H1 (cell line): Measurements from ENCODE around the gene SOCS7. TPM values are rescaled to one million over a fixed set of nuclear protein-coding genes. Genes with fewer than 3 reads are reported as not detected.

Experiments used
- CTCF ChIA-PET: fragments of 300-600 bp; sonication (Branson Sonifier 250); formaldehyde crosslinking; loops from one replicate; lab custom pipeline; 2021; ENCODE audit not compliant: partially characterized antibody; lab: Charles Lee
- POLR2A ChIA-PET: fragments of 300-600 bp; sonication (Branson Sonifier 250); formaldehyde crosslinking; loops from one replicate; lab custom pipeline; 2021; ENCODE audit warnings: inconsistent platforms; ENCODE audit not compliant: partially characterized antibody; lab: Charles Lee
- DNase-seq, 2 experiments: peaks; one replicate each; pipeline versions ENCODE4 v3.0.0 to v3.0.0-alpha.2; 2010 to 2022; ENCODE audit warnings: low spot score in 2 of 2, low read depth in 1 of 2, mixed read lengths in 1 of 2
- FAIRE-seq: peaks from 2 replicates; lab custom pipeline; 2011; peaks lifted over from hg19 to GRCh38; lab: Jason Lieb, UNC
- H2AFZ ChIP-seq: 2 replicates; pipeline ENCODE4 v1.8.1; 2012; ENCODE audit warnings: low read length, inconsistent platforms
- H2AK5ac ChIP-seq: 2 replicates; pipeline ENCODE4 v1.6.1; 2013; ENCODE audit warnings: low read depth, low read length
- H2BK120ac ChIP-seq: replicated peaks from 2 replicates; pipeline ENCODE3; 2013; ENCODE audit warnings: low read depth, low read length, inconsistent platforms
- H2BK12ac ChIP-seq: 2 replicates; pipeline ENCODE4 v1.6.1; 2013; ENCODE audit warnings: low read depth, low read length
- H2BK15ac ChIP-seq: 2 replicates; pipeline ENCODE4 v1.6.1; 2013; ENCODE audit warnings: low read length
- H2BK20ac ChIP-seq: 2 replicates; pipeline ENCODE4 v1.6.1; 2013; ENCODE audit warnings: low read length
- H2BK5ac ChIP-seq: 2 replicates; pipeline ENCODE4 v1.6.1; 2013; ENCODE audit warnings: low read depth, low read length
- H3K14ac ChIP-seq: 2 replicates; pipeline ENCODE4 v1.6.1; 2013; ENCODE audit warnings: inconsistent platforms; ENCODE audit not compliant: insufficient read length
- H3K18ac ChIP-seq: 2 replicates; pipeline ENCODE4 v1.6.1; 2013; ENCODE audit warnings: low read length; ENCODE audit errors: extremely low read depth
- H3K23ac ChIP-seq: 2 replicates; pipeline ENCODE4 v1.6.1; 2013; ENCODE audit warnings: inconsistent platforms; ENCODE audit not compliant: insufficient read length
- H3K23me2 ChIP-seq: 2 replicates; pipeline ENCODE4 v1.6.1; 2013; ENCODE audit warnings: low read depth, low read length
- H3K27ac ChIP-seq: 2 replicates; pipeline ENCODE4 v1.6.1; 2011; ENCODE audit warnings: low read depth, low read length, inconsistent platforms
- H3K27me3 ChIP-seq, 4 experiments: replicated peaks in 1 of 4; 1 replicate in 1 of 4; 2 replicates in 3 of 4; pipeline versions ENCODE4 v1.6.1 to v1.8.1; 2011 to 2013; ENCODE audit warnings: low read length in 3 of 4, mild to moderate bottlenecking in 3 of 4, inconsistent platforms in 2 of 4, mixed read lengths in 2 of 4, moderate library complexity in 1 of 4; ENCODE audit not compliant: control insufficient read depth in 3 of 4, insufficient read depth in 3 of 4; ENCODE audit errors: extremely low read depth in 1 of 4
- H3K36me3 ChIP-seq, 4 experiments: 2 replicates each; pipeline versions ENCODE4 v1.6.1 to v1.8.1; 2011 to 2013; ENCODE audit warnings: mild to moderate bottlenecking in 4 of 4, low read length in 3 of 4, moderate library complexity in 2 of 4, control low read depth in 1 of 4, inconsistent platforms in 1 of 4; ENCODE audit not compliant: insufficient read depth in 4 of 4, control insufficient read depth in 2 of 4
- H3K4ac ChIP-seq: replicated peaks from 2 replicates; pipeline ENCODE3; 2013; ENCODE audit warnings: low read length, low read depth, mixed read lengths, inconsistent platforms; ENCODE audit not compliant: insufficient read length
- H3K4me1 ChIP-seq, 4 experiments: replicated peaks in 1 of 4; 1 replicate in 1 of 4; 2 replicates in 3 of 4; pipeline versions ENCODE4 v1.6.1 to v1.8.1; 2011 to 2013; ENCODE audit warnings: low read length in 3 of 4, inconsistent platforms in 2 of 4, mixed read lengths in 1 of 4; ENCODE audit not compliant: insufficient read depth in 4 of 4, control insufficient read depth in 3 of 4
- H3K4me2 ChIP-seq, 2 experiments: 2 replicates each; pipeline versions ENCODE4 v1.6.1 to v1.8.1; 2011 to 2013; ENCODE audit warnings: low read depth in 2 of 2, low read length in 2 of 2, control low read depth in 1 of 2, inconsistent platforms in 1 of 2, mild to moderate bottlenecking in 1 of 2; ENCODE audit not compliant: insufficient read depth in 1 of 2
- H3K4me3 ChIP-seq, 4 experiments: fragments of 200-600, 300-600 bp in 1 of 4; sonication (generic), shearing (Covaris generic), sonication (Bioruptor Twin) in 1 of 4; 2 replicates each; pipeline versions ENCODE4 v1.5.1 to v1.8.1; 2011 to 2016; ENCODE audit warnings: low read length in 4 of 4, low read depth in 3 of 4, control low read depth in 2 of 4, inconsistent platforms in 2 of 4, mild to moderate bottlenecking in 2 of 4, mixed read lengths in 1 of 4, moderate library complexity in 1 of 4; ENCODE audit not compliant: insufficient read depth in 2 of 4; ENCODE audit errors: extremely low read depth in 1 of 4
- H3K56ac ChIP-seq: replicated peaks from 2 replicates; pipeline ENCODE3; 2013; ENCODE audit warnings: low read depth, mild to moderate bottlenecking, mixed read lengths, low read length, inconsistent platforms; ENCODE audit not compliant: insufficient read length
- H3K79me1 ChIP-seq: 2 replicates; pipeline ENCODE4 v1.6.1; 2013; ENCODE audit warnings: low read depth, low read length, control low read depth
- H3K79me2 ChIP-seq, 2 experiments: 2 replicates each; pipeline versions ENCODE4 v1.6.1 to v1.8.1; 2012 to 2013; ENCODE audit warnings: low read length in 2 of 2, mild to moderate bottlenecking in 2 of 2, inconsistent platforms in 1 of 2; ENCODE audit not compliant: insufficient read depth in 2 of 2, control insufficient read depth in 1 of 2
- H3K9ac ChIP-seq, 4 experiments: replicated peaks in 1 of 4; 1 replicate in 1 of 4; 2 replicates in 3 of 4; pipeline versions ENCODE4 v1.6.1 to v1.8.1; 2011 to 2013; ENCODE audit warnings: low read depth in 3 of 4, low read length in 3 of 4, control low read depth in 2 of 4, mild to moderate bottlenecking in 2 of 4, moderate library complexity in 2 of 4, inconsistent platforms in 1 of 4; ENCODE audit errors: extremely low read depth in 1 of 4
- H3K9me3 ChIP-seq, 2 experiments: 2 replicates each; pipeline versions ENCODE4 v1.6.1 to v1.8.1; 2012 to 2013; ENCODE audit warnings: mild to moderate bottlenecking in 2 of 2, moderate library complexity in 2 of 2, control low read depth in 1 of 2, inconsistent platforms in 1 of 2, low read depth in 1 of 2, low read length in 1 of 2, mixed read lengths in 1 of 2; ENCODE audit not compliant: insufficient read depth in 2 of 2
- H4K20me1 ChIP-seq, 2 experiments: replicated peaks in 1 of 2; 2 replicates each; pipeline versions ENCODE3 to v1.8.1; 2011 to 2013; ENCODE audit warnings: inconsistent platforms in 2 of 2, low read length in 2 of 2, mild to moderate bottlenecking in 1 of 2; ENCODE audit not compliant: insufficient read depth in 2 of 2, control insufficient read depth in 1 of 2
- H4K5ac ChIP-seq: 2 replicates; pipeline ENCODE4 v1.6.1; 2013; ENCODE audit warnings: low read length, low read depth, mixed read lengths, inconsistent platforms; ENCODE audit not compliant: insufficient read length
- H4K8ac ChIP-seq: 2 replicates; pipeline ENCODE4 v1.8.0; 2013; ENCODE audit warnings: mild to moderate bottlenecking, moderate library complexity, low read length, inconsistent platforms; ENCODE audit not compliant: insufficient read depth; ENCODE audit errors: extremely low read depth
- H4K91ac ChIP-seq: replicated peaks from 2 replicates; pipeline ENCODE3; 2013; ENCODE audit warnings: low read length, mixed read lengths, inconsistent platforms; ENCODE audit not compliant: insufficient read length
- GABPA ChIP-seq: IDR thresholded peaks from 2 replicates; pipeline ENCODE4 v1.6.1; 2011; ENCODE audit warnings: mild to moderate bottlenecking, low read length, moderate library complexity, borderline replicate concordance; ENCODE audit not compliant: insufficient read depth
- GTF2F1 ChIP-seq: IDR thresholded peaks from 2 replicates; pipeline ENCODE4 v1.6.1; 2012; ENCODE audit warnings: low read depth, low read length, improper control_type of control experiment, borderline replicate concordance
- HDAC6 ChIP-seq: IDR thresholded peaks from one replicate; pipeline ENCODE4 v1.7.1; 2012; ENCODE audit warnings: low read depth, mild to moderate bottlenecking, inconsistent platforms, low read length, moderate library complexity
- MAFK ChIP-seq: IDR thresholded peaks from 2 replicates; pipeline ENCODE4 v1.6.1; 2012; ENCODE audit warnings: low read depth, mild to moderate bottlenecking, improper control_type of control experiment, low read length
- POLR2AphosphoS5 ChIP-seq: IDR thresholded peaks from 2 replicates; pipeline ENCODE4 v1.6.1; 2011; ENCODE audit warnings: low read depth, low read length
- RAD21 ChIP-seq, 2 experiments: IDR thresholded peaks in 1 of 2; conservative IDR thresholded peaks in 1 of 2; 2 replicates each; pipeline ENCODE4 v1.6.1; 2011; ENCODE audit warnings: low read depth in 2 of 2, low read length in 2 of 2, improper control_type of control experiment in 1 of 2, inconsistent platforms in 1 of 2, mild to moderate bottlenecking in 1 of 2, moderate library complexity in 1 of 2
- RFX5 ChIP-seq: IDR thresholded peaks from 2 replicates; pipeline ENCODE4 v1.6.1; 2011; ENCODE audit warnings: low read depth, low read length, improper control_type of control experiment, borderline replicate concordance
- SIN3A ChIP-seq, 2 experiments: IDR thresholded peaks in 1 of 2; conservative IDR thresholded peaks in 1 of 2; 2 replicates each; pipeline ENCODE4 v1.6.1; 2011 to 2012; ENCODE audit warnings: low read length in 2 of 2, improper control_type of control experiment in 1 of 2, low read depth in 1 of 2, mild to moderate bottlenecking in 1 of 2
- SIX5 ChIP-seq: IDR thresholded peaks from 2 replicates; pipeline ENCODE4 v1.6.1; 2011; ENCODE audit warnings: mild to moderate bottlenecking, low read depth, low read length
- TEAD4 ChIP-seq: IDR thresholded peaks from 2 replicates; pipeline ENCODE4 v1.6.1; 2012; ENCODE audit warnings: low read depth, low read length, inconsistent platforms, mixed read lengths
- YY1 ChIP-seq: IDR thresholded peaks from 2 replicates; pipeline ENCODE4 v1.6.1; 2011; ENCODE audit warnings: low read depth, mild to moderate bottlenecking, low read length
- WGBS, 2 experiments: shearing (Covaris generic) in 1 of 2; methylation state at CpG; one replicate each; pipeline versions ENCODE4 v1.1.6 to v1.1.7; 2013 to 2015; ENCODE audit warnings: low lambda C conversion rate in 2 of 2, mixed read lengths in 2 of 2, inconsistent platforms in 1 of 2, low coverage in 1 of 2, missing lambda C conversion rate in 1 of 2; ENCODE audit not compliant: insufficient replicate concordance in 2 of 2, insufficient coverage in 1 of 2, insufficient read length in 1 of 2; ENCODE audit errors: extremely low coverage in 1 of 2, missing lambda C conversion rate in 1 of 2; 5-methylcytosine and 5-hydroxymethylcytosine counted together
- polyA plus RNA-seq, 7 experiments: library from polyadenylated mRNA; depleted of rRNA in 3 of 7; stranded (reverse) in 5 of 7; unstranded in 2 of 7; fragments of >200 nt in 5 of 7; fragments of 200-250 nt in 2 of 7; gene quantifications; 1 replicate in 5 of 7; 2 replicates in 1 of 7; 4 replicates in 1 of 7; pipeline versions ENCODE4 v1.2.1 to v1.2.3, GENCODE V29; 2011 to 2013; ENCODE audit warnings: missing spikeins in 2 of 7, mixed read lengths in 2 of 7
- total RNA-seq: library from RNA; stranded (reverse); fragmentation: NEBNext Ultra II Directional; extraction: Animal tissue kit (Norgen Biotek cat#: 25700); gene quantifications from 2 replicates; pipeline ENCODE4 v1.2.1, GENCODE V29; 2021
- TF ChIP-seq, protein P1 (sequence below): IDR thresholded peaks from 2 replicates; pipeline ENCODE4 v1.6.1; 2012; ENCODE audit warnings: low read length, inconsistent platforms

SOCS7 gene
- total and polyA plus RNA-seq, 2 of the 8 experiments (the other 6 are each of a cell fraction or from before 2014, with no cell fraction given), result 13.5 to 26.9 TPM

- no peak overlapping the region for H4K91ac ChIP-seq
- H2AFZ ChIP-seq, result no peak overlapping the region
- H2BK120ac ChIP-seq, result no peak overlapping the region
- H3K9ac ChIP-seq, result no peak overlapping the region
- H3K4me3 ChIP-seq, result no peak overlapping the region
- H3K9me3 ChIP-seq, result no peaks in the 10 kb centered on the region
- no peak overlapping the region for H2BK15ac ChIP-seq
- H3K14ac ChIP-seq, result no peak overlapping the region
- ChIA-PET CTCF (interaction anchor here (1.1 to 8.0 kb wide), 7 partner anchors 7 to 51 kb away, joined by 3 to 75 read pairs (median 17); no protein-coding TSS in a partner anchor), POLR2A (interaction anchor here (1.4 kb wide), 1 partner anchor 10 kb away, joined by 3 read pairs; no protein-coding TSS in a partner anchor)
- H3K56ac ChIP-seq, result no peak overlapping the region
- H2BK12ac ChIP-seq, result no peak overlapping the region
- no peak overlapping the region for H2BK5ac ChIP-seq
- peaks cover 0 to 30% of the 10 kb centered on the region in 2 experiments; a peak in 2 of 4 replicates for H3K79me2 ChIP-seq
- H3K4me1 ChIP-seq, result peaks cover 0 to 4% (median 2%) of the 10 kb centered on the region in 4 experiments; a peak in 2 of 7 replicates
- H3K27me3 ChIP-seq, result no peaks in the 10 kb centered on the region
- H3K23me2 ChIP-seq, result no peaks in the 10 kb centered on the region
- H3K18ac ChIP-seq, result no peak overlapping the region
- H3K79me1 ChIP-seq, result no peaks in the 10 kb centered on the region; the same call in 1 of the 2 replicates
- DNase-seq, result no peak
- H2AK5ac ChIP-seq, result no peak overlapping the region
- H3K4me2 ChIP-seq, result no peak overlapping the region
- peaks cover 0 to 19% (median 3%) of the 10 kb centered on the region in 4 experiments; a peak in 3 of 8 replicates for H3K36me3 ChIP-seq
- no peak for FAIRE-seq
- H3K27ac ChIP-seq, result no peak overlapping the region
- H2BK20ac ChIP-seq, result no peak overlapping the region
- H4K8ac ChIP-seq, result no peak overlapping the region
- no peak overlapping the region for H3K23ac ChIP-seq
- no peaks in the 10 kb centered on the region for H4K20me1 ChIP-seq
- WGBS, 2 experiments, result 94% methylated on average over 5 of the region's 5 CpGs; no CpG with 5 or more reads in 1 of the 2 experiments
- H4K5ac ChIP-seq, result no peak overlapping the region
- no peak overlapping the region for H3K4ac ChIP-seq
- no peak for TF ChIP-seq TEAD4
- TF ChIP-seq SIN3A (conservative IDR thresholded peaks at IDR 0.05 in 1 of 2, IDR thresholded peaks at IDR 0.05 in 1 of 2; ENCODE audit: low read depth in 1 of 2, low read length in 2 of 2), result no peak
- TF ChIP-seq YY1, result no peak
- TF ChIP-seq GTF2F1, result no peak
- no peak for TF ChIP-seq POLR2AphosphoS5
- TF ChIP-seq MAFK, result no peak
- no peak for TF ChIP-seq GABPA
- TF ChIP-seq SIX5, result no peak
- TF ChIP-seq RAD21 (IDR thresholded peaks at IDR 0.05 in 1 of 2, conservative IDR thresholded peaks at IDR 0.05 in 1 of 2; ENCODE audit: low read depth in 2 of 2, low read length in 2 of 2), result no peak
- TF ChIP-seq RFX5, result no peak
- TF ChIP-seq HDAC6, result no peak
- TF ChIP-seq, protein P1, sequence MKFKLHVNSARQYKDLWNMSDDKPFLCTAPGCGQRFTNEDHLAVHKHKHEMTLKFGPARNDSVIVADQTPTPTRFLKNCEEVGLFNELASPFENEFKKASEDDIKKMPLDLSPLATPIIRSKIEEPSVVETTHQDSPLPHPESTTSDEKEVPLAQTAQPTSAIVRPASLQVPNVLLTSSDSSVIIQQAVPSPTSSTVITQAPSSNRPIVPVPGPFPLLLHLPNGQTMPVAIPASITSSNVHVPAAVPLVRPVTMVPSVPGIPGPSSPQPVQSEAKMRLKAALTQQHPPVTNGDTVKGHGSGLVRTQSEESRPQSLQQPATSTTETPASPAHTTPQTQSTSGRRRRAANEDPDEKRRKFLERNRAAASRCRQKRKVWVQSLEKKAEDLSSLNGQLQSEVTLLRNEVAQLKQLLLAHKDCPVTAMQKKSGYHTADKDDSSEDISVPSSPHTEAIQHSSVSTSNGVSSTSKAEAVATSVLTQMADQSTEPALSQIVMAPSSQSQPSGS, result no peak
These were observed 11.4 kb downstream of the SOCS7 start for GRCh38 chr17:38363016-38363415.
